Lower lobe of right lung (tissue), 2 donors: ENCODE measurements around the gene SZT2. TPM values are rescaled to one million over a fixed set of nuclear protein-coding genes. Genes with fewer than 3 reads are reported as not detected.
A peak's percentile ranks its signal among the peaks of the same experiment; 100 is the strongest.

ENCODE experiments used
- ATAC-seq, 2 donors: fragments of 200-7000 bp; cut with Tn5 transposase; one replicate each; pipeline ENCODE4 v1.9.1; 2020 to 2022; ENCODE audit warnings: mild to moderate bottlenecking in 2 of 2, moderate library complexity in 2 of 2
- DNase-seq: peaks from one replicate; pipeline ENCODE4 v3.0.0-alpha.2; 2020
- H3K27ac ChIP-seq: fragments of 200-600 bp; one replicate; pipeline ENCODE4 v1.8.0; 2022
- H3K27me3 ChIP-seq: fragments of 200-600 bp; one replicate; pipeline ENCODE4 v1.8.0; 2022; ENCODE audit warnings: low read depth
- H3K36me3 ChIP-seq: fragments of 200-600 bp; one replicate; pipeline ENCODE4 v1.8.0; 2022; ENCODE audit warnings: mild to moderate bottlenecking
- H3K4me1 ChIP-seq: fragments of 200-600 bp; one replicate; pipeline ENCODE4 v1.8.0; 2022
- H3K4me3 ChIP-seq: fragments of 200-600 bp; one replicate; pipeline ENCODE4 v1.8.0; 2022; ENCODE audit warnings: mild to moderate bottlenecking
- H3K9me3 ChIP-seq: fragments of 200-600 bp; one replicate; pipeline ENCODE4 v1.8.0; 2022
- intact Hi-C: fragments of 100-400 bp; cut with DNase I; formaldehyde crosslinking; loops from one replicate; pipeline ENCODE4 v1.11.0; 2022
- total RNA-seq: library from RNA; stranded (reverse); fragmentation: NEBNext Ultra II Directional; extraction: Animal tissue kit (Norgen Biotek cat#: 25700); gene quantifications from one replicate; pipeline ENCODE4 v1.2.1, GENCODE V29; 2021
- TF ChIP-seq, protein P1 (sequence below): fragments of 200-600 bp; IDR thresholded peaks from one replicate; pipeline ENCODE4 v1.8.0; 2022; ENCODE audit warnings: antibody characterized with exemption, mild to moderate bottlenecking
- donor health status: DM: no; HTN: yes; CAD: no; lungs with severe emphysema.

The SZT2 gene
- total RNA-seq, 1 donor from 2014 or later, result 71.5 TPM

DNA sequence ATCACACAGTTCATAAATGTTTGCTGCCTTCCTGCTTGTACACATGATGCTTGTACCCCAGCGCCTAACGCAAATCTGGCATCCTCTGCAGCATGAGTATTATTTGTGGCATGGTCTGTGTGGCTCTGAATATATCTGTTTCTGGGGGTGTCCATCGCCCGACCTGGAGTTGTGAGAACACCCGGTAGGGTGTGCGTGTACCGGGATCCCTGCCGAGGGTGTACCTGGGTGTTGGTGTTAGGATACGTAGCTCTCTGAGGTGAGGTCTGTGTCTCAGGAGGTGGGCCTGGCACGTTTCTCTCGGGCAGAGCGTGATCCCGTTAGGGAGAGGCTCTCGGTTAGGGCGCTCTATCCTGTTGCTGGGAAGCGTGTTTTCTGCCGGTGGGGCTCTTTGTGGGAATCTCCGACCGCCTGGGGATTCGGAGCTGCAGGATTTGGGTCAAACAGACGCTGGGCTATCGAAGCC, 41.3 kb upstream of the SZT2 start:
- intact Hi-C loops, result no loop called here
- Histone ChIP-seq H3K36me3 (no peaks in the 10 kb centered on the region), H3K4me1 (peaks cover 22% of the 10 kb centered on the region), H3K27ac (peak overlapping the region; percentile 88), H3K4me3 (peak overlapping the region; percentile 62), H3K9me3 (no peaks in the 10 kb centered on the region), H3K27me3 (no peaks in the 10 kb centered on the region)
- ATAC-seq (peak; percentile 42 to 51), DNase-seq (no peak)
- TF ChIP-seq, protein P1, sequence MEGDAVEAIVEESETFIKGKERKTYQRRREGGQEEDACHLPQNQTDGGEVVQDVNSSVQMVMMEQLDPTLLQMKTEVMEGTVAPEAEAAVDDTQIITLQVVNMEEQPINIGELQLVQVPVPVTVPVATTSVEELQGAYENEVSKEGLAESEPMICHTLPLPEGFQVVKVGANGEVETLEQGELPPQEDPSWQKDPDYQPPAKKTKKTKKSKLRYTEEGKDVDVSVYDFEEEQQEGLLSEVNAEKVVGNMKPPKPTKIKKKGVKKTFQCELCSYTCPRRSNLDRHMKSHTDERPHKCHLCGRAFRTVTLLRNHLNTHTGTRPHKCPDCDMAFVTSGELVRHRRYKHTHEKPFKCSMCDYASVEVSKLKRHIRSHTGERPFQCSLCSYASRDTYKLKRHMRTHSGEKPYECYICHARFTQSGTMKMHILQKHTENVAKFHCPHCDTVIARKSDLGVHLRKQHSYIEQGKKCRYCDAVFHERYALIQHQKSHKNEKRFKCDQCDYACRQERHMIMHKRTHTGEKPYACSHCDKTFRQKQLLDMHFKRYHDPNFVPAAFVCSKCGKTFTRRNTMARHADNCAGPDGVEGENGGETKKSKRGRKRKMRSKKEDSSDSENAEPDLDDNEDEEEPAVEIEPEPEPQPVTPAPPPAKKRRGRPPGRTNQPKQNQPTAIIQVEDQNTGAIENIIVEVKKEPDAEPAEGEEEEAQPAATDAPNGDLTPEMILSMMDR, result no peak

DNA sequence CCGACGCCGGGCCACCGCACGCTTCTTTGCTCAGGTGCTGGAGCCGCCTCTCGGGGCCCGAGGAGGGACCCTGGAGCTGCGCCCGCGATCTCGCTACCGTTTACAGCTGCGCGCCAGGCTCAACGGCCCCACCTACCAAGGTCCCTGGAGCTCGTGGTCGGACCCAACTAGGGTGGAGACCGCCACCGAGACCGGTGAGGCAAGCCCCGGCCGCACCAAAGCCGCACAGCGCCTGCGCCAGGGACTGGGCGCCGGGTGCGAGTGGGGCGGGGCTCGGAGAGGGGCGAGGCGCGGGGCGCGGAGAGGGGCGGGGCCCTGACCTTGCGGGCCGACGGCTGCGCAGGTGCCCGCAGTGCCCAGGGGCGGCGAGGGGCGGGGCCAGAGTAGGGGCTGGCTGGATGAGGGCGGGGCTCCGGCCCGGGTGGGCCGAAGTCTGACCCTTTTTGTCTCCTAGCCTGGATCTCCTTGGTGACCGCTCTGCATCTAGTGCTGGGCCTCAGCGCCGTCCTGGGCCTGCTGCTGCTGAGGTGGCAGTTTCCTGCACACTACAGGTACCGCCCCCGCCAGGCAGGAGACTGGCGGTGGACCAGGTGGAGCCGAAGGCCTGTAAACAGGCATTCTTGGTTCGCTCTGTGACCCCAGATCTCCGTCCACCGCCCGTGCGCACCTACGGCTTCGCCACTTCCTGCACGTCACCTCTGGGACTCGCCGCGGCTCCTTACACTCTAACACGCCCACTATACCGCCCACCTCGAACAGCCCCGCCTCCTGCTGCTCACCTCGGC, 40.7 kb upstream of the SZT2 start:
- Histone ChIP-seq H3K27me3 (no peaks in the 10 kb centered on the region), H3K27ac (peak overlapping the region; percentile 88), H3K4me3 (peak overlapping the region; percentile 62), H3K36me3 (no peaks in the 10 kb centered on the region), H3K9me3 (no peaks in the 10 kb centered on the region), H3K4me1 (peaks cover 22% of the 10 kb centered on the region)
- intact Hi-C loops, result no loop called here
- TF ChIP-seq, protein P1, result no peak
- ATAC-seq (peak; percentile 98), DNase-seq (peak; percentile 94)

DNA sequence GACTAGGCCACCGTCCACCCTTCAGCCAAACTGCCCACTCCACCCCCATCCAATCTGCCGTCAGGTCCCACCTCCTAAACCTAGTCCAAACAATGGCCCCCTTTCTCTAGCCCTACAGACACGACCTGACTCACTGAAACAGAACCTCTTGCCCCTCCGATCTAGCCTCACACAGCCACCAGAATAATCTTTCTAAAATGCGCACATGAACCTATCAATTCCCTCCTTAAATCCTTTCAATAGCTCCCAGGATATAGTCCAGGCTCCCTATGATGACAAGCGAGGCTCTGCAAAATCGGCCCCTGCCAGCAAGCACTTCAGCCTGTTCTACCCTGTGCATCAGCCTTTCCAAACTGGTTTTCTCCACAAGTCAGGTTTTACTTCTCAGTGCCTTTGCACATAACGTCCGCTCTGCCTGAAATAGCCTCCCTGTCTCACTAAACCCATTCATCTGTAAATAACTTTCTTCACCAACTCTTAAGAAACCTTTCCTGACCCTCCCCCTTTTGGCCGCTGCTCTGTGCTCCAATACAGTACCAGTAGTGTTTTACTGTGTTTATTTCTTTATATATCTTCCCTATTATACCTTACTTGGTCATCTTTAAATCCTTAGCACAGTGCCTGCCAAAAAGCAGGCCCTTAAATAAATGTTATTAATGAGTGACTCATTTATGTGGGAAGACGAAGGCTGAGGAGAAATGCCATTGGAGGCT, 39.9 kb upstream of the SZT2 start:
- Histone ChIP-seq H3K9me3 (no peaks in the 10 kb centered on the region), H3K4me3 (peak overlapping the region; percentile 62), H3K36me3 (no peaks in the 10 kb centered on the region), H3K27ac (peak overlapping the region; percentile 88), H3K27me3 (no peaks in the 10 kb centered on the region), H3K4me1 (peaks cover 16% of the 10 kb centered on the region)
- ATAC-seq, result no peak
- DNase-seq, result no peak
- TF ChIP-seq, protein P1, result no peak
- intact Hi-C loops, result loop anchor here (10.0 kb wide), 1 partner anchor 115 kb away; no protein-coding TSS in a partner anchor

DNA sequence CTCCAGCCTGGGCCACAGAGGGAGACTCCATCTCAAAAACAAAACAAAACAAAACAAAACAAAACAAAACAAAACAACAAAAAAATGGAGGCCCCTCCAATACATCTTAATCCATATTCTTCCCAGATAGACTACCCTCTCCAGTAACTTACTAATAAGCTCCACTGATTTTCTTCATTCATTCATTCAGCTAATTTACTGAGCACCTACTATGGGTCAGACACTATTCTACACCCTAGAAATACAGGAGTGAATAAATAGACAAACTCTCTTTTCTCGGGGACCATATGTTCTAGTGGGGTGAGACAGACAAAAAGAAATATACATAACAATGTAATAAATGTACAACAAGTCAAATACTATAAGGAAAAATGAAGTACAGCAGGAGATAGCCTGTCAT, 38.7 kb upstream of the SZT2 start:
- no peaks in the 10 kb centered on the region for H3K9me3 ChIP-seq
- ATAC-seq (no peak), DNase-seq (no peak)
- H3K4me1 ChIP-seq, result peaks cover 13% of the 10 kb centered on the region
- no peak overlapping the region for H3K4me3 ChIP-seq
- intact Hi-C loops, result loop anchor here (10.0 kb wide), 1 partner anchor 116 kb away; no protein-coding TSS in a partner anchor
- no peak overlapping the region for H3K27ac ChIP-seq
- H3K27me3 ChIP-seq, result no peaks in the 10 kb centered on the region
- TF ChIP-seq, protein P1, result no peak
- no peaks in the 10 kb centered on the region for H3K36me3 ChIP-seq

DNA sequence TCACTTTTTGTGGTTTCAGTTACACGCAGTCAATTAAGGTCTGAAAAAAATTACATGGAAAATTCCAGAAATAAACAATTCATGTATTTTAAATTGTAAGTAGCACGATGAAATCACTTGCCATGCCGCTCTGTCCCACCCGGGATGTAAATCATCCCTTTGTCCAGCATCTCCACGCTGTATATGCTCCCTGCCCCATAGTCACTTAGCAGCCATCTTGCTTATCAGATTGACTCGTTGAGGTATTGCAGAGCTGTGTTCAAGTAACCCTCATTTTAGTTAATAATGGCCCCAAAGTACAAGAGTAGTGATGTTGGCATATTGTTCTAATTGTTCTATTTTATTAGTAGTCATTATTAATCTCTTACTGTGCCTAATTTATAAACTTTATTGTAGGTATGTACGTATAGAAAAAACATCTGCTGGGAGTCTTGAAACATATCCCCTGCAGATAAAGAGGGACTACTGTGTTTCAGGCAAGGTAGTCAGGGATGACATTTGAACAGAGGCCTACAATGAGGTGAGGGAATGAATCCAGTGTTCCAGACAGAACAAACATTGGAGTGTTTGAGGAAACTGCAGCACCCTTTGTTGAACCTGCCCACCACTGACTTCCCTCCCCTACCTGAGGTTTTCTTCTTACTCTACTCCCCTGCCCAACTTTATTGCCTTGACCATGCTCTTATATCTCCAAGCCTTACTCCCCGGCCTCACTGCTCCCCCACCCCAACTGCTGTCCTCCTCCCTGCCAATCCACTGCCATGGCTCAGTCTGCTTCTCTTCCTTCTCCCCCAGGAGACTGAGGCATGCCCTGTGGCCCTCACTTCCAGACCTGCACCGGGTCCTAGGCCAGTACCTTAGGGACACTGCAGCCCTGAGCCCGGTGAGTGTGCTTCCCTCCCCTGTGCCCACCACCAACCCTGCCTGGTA, 38.0 kb upstream of the SZT2 start:
- Histone ChIP-seq H3K9me3 (no peaks in the 10 kb centered on the region), H3K27ac (no peak overlapping the region), H3K4me3 (no peak overlapping the region), H3K4me1 (peaks cover 13% of the 10 kb centered on the region), H3K36me3 (no peaks in the 10 kb centered on the region), H3K27me3 (no peaks in the 10 kb centered on the region)
- intact Hi-C loops, result loop anchor here (10.0 kb wide), 1 partner anchor 117 kb away; no protein-coding TSS in a partner anchor
- ATAC-seq (no peak), DNase-seq (no peak)
- TF ChIP-seq, protein P1, result no peak
